Activated CD8-positive, alpha-beta memory T cell treated with anti-CD3 and anti-CD28 coated beads, Interleukin-2, amount 50 U/mL, for 48 hours (primary cell): ENCODE measurements around the gene EFL1.
"Not testable (repeated sequence)": the region's sequence is repeated elsewhere in the genome, so short reads cannot be mapped to it uniquely, and the experiment has no call there.

ENCODE experiments used
- DNase-seq: peaks from one replicate; pipeline ENCODE4 v3.0.0-alpha.2; 2020

The EFL1 gene

GRCh38 chr15:82195818-82196217, 66.7 kb downstream of the EFL1 start:
- not testable (repeated sequence) for DNase-seq

- not testable (repeated sequence) for DNase-seq
Measured at GRCh38 chr15:82194488-82194887, 68.0 kb downstream of the EFL1 start.

GRCh38 chr15:82193435-82193834, 69.1 kb downstream of the EFL1 start:
- DNase-seq, result not testable (repeated sequence)

- not testable (repeated sequence) for DNase-seq
Measured at GRCh38 chr15:82192394-82192793, 70.1 kb downstream of the EFL1 start.

- no peak for DNase-seq
Measured at GRCh38 chr15:82186719-82187406, 75.7 kb downstream of the EFL1 start.

GRCh38 chr15:82186161-82186560, 76.4 kb downstream of the EFL1 start:
- DNase-seq, result no peak

- no peak for DNase-seq
Measured at GRCh38 chr15:82184776-82185175, 77.8 kb downstream of the EFL1 start.

GRCh38 chr15:82184355-82184754, 78.2 kb downstream of the EFL1 start:
- DNase-seq, result no peak

- DNase-seq, result no peak
Measured at GRCh38 chr15:82183121-82184031, 79.2 kb downstream of the EFL1 start.

- no peak for DNase-seq
Measured at GRCh38 chr15:82181371-82181770, 81.2 kb downstream of the EFL1 start.

- DNase-seq, result no peak
Measured at GRCh38 chr15:82178061-82178460, 84.5 kb downstream of the EFL1 start.

- DNase-seq, result no peak
Measured at GRCh38 chr15:82177291-82178010, 85.1 kb downstream of the EFL1 start.

- no peak for DNase-seq
Measured at GRCh38 chr15:82176542-82176941, 86.0 kb downstream of the EFL1 start.

- no peak for DNase-seq
Measured at GRCh38 chr15:82174471-82175235, 87.9 kb downstream of the EFL1 start.

- no peak for DNase-seq
Measured at GRCh38 chr15:82173108-82173507, 89.4 kb downstream of the EFL1 start.

GRCh38 chr15:82172506-82172905, 90.0 kb downstream of the EFL1 start:
- no peak for DNase-seq

GRCh38 chr15:82168757-82169156, 93.8 kb downstream of the EFL1 start:
- no peak for DNase-seq

- no peak for DNase-seq
Measured at GRCh38 chr15:82168296-82168695, 94.2 kb downstream of the EFL1 start.

- DNase-seq, result no peak
Measured at GRCh38 chr15:82165948-82166376, 96.6 kb downstream of the EFL1 start.

GRCh38 chr15:82159922-82160321, 102.6 kb downstream of the EFL1 start:
- DNase-seq, result no peak

- DNase-seq, result no peak
Measured at GRCh38 chr15:82158811-82159210, 103.7 kb downstream of the EFL1 start.

GRCh38 chr15:82150645-82151044, 111.9 kb downstream of the EFL1 start:
- DNase-seq, result no peak
